ENCODE results near the gene PHTF2.

DNA sequence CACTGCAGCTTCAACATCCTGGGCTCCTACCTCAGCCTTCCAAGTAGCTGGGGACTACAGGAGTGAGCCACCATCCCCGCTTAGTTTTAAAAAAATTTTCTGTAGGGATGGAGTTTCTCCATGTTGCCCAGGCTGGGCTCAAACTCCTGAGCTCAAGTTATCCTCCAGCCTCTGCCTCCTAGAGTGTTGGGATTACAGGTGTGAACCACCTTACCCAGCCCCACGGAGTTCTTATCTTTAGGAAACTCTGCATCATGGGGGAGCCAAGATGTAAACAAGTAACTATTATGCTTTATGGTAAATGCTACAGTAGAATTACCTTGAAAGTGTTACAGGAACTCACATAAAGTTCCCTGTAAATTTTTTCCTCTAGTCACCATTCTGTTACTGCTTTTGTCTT is 65.3 kb downstream of the PHTF2 start:
- no peak for TF ChIP-seq SP1 (IDR thresholded peaks at IDR 0.05)
- TF ChIP-seq BHLHE40 (IDR thresholded peaks at IDR 0.05; ENCODE audit: borderline replicate concordance) = no peak
- TF ChIP-seq, protein P1, sequence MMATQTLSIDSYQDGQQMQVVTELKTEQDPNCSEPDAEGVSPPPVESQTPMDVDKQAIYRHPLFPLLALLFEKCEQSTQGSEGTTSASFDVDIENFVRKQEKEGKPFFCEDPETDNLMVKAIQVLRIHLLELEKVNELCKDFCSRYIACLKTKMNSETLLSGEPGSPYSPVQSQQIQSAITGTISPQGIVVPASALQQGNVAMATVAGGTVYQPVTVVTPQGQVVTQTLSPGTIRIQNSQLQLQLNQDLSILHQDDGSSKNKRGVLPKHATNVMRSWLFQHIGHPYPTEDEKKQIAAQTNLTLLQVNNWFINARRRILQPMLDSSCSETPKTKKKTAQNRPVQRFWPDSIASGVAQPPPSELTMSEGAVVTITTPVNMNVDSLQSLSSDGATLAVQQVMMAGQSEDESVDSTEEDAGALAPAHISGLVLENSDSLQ (IDR thresholded peaks at IDR 0.05) = no peak
- no peak for TF ChIP-seq LEF1 (IDR thresholded peaks at IDR 0.05; ENCODE audit: borderline replicate concordance)
- TF ChIP-seq CTBP1 (IDR thresholded peaks at IDR 0.05; ENCODE audit: borderline replicate concordance) = no peak
- TF ChIP-seq SUZ12 (IDR thresholded peaks at IDR 0.05) = no peak

All from HEK293T (cell line).